ENCODE results near the gene PYGO1.

DNA sequence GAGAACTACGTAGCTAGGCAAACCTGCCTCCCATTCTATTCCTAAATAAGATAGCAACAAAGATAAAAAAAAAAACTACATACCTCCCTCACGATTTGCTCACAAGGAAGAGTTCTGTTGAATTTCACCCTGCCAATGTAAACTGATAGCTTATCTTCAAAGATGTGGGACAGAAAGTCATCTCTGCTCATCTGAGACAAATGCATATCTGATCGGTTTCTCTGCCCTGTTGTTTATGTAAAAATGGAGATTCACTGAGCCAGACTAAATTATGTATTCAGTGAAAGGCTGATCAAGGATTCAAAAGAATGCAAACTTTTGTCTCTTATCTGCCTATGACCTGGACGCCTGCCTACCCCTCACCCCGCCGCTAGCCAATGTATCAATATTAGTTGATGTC is 11.2 kb downstream of the PYGO1 start:
- TF ChIP-seq ZNF70 (CRISPR knock-in tag; IDR thresholded peaks at IDR 0.05) (no peak), ZFP30 (CRISPR knock-in tag; IDR thresholded peaks at IDR 0.05) (no peak), CSDC2 (CRISPR knock-in tag; IDR thresholded peaks at IDR 0.05) (no peak)
- TF ChIP-seq, protein P1, sequence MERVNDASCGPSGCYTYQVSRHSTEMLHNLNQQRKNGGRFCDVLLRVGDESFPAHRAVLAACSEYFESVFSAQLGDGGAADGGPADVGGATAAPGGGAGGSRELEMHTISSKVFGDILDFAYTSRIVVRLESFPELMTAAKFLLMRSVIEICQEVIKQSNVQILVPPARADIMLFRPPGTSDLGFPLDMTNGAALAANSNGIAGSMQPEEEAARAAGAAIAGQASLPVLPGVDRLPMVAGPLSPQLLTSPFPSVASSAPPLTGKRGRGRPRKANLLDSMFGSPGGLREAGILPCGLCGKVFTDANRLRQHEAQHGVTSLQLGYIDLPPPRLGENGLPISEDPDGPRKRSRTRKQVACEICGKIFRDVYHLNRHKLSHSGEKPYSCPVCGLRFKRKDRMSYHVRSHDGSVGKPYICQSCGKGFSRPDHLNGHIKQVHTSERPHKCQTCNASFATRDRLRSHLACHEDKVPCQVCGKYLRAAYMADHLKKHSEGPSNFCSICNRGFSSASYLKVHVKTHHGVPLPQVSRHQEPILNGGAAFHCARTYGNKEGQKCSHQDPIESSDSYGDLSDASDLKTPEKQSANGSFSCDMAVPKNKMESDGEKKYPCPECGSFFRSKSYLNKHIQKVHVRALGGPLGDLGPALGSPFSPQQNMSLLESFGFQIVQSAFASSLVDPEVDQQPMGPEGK (CRISPR knock-in tag; IDR thresholded peaks at IDR 0.05; ENCODE audit: borderline replicate concordance), result no peak
- TF ChIP-seq, protein P2, sequence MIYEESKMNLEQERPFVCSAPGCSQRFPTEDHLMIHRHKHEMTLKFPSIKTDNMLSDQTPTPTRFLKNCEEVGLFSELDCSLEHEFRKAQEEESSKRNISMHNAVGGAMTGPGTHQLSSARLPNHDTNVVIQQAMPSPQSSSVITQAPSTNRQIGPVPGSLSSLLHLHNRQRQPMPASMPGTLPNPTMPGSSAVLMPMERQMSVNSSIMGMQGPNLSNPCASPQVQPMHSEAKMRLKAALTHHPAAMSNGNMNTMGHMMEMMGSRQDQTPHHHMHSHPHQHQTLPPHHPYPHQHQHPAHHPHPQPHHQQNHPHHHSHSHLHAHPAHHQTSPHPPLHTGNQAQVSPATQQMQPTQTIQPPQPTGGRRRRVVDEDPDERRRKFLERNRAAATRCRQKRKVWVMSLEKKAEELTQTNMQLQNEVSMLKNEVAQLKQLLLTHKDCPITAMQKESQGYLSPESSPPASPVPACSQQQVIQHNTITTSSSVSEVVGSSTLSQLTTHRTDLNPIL (CRISPR knock-in tag; IDR thresholded peaks at IDR 0.05; ENCODE audit: low read depth), result no peak
